Stimulated activated effector memory CD8-positive, alpha-beta T cell treated with anti-CD3 and anti-CD28 coated beads, Interleukin-12 subunit alpha, Interleukin-12 subunit beta, amount 100 ng/mL, for 72 hours (primary cell): ENCODE measurements around the gene PFN1.

Source experiments
- ATAC-seq: fragments of 150-1000 bp; cut with Tn5 transposase; 2 replicates; pipeline ENCODE4 v1.10.0; 2021
- DNase-seq, 2 donors: peaks; one replicate each; pipeline ENCODE4 v3.0.0; 2021 to 2022; ENCODE audit warnings: low spot score in 2 of 2
- H3K27ac Mint-ChIP-seq: one replicate; pipeline ENCODE4 v1.8.0; 2022; ENCODE audit warnings: mild to moderate bottlenecking, mixed read lengths
- H3K36me3 Mint-ChIP-seq: one replicate; pipeline ENCODE4 v1.8.0; 2022; ENCODE audit warnings: mild to moderate bottlenecking, mixed read lengths
- H3K4me1 Mint-ChIP-seq: one replicate; pipeline ENCODE4 v1.8.0; 2022; ENCODE audit warnings: mixed read lengths
- H3K4me3 Mint-ChIP-seq: one replicate; pipeline ENCODE4 v1.8.0; 2022; ENCODE audit warnings: mild to moderate bottlenecking, mixed read lengths
- H3K9me3 Mint-ChIP-seq: one replicate; pipeline ENCODE4 v1.8.0; 2022; ENCODE audit warnings: mixed read lengths

PFN1 gene

GRCh38 chr17:4971826-4972225 is 23.5 kb upstream of the PFN1 start:
- peak overlapping the region; percentile 24 for H3K27ac Mint-ChIP-seq
- no peaks in the 10 kb centered on the region for H3K9me3 Mint-ChIP-seq
- H3K4me3 Mint-ChIP-seq: no peak overlapping the region
- DNase-seq (no peak), ATAC-seq (no peak)
- H3K36me3 Mint-ChIP-seq: no peaks in the 10 kb centered on the region
- H3K4me1 Mint-ChIP-seq: peaks cover 9% of the 10 kb centered on the region

GRCh38 chr17:4970273-4970672 is 21.9 kb upstream of the PFN1 start:
- Mint-ChIP-seq H3K4me1 (peaks cover 17% of the 10 kb centered on the region), H3K4me3 (no peak overlapping the region), H3K9me3 (no peaks in the 10 kb centered on the region), H3K36me3 (no peaks in the 10 kb centered on the region), H3K27ac (no peak overlapping the region)
- no peak for ATAC-seq
- DNase-seq: no peak

GRCh38 chr17:4969551-4970173 is 21.3 kb upstream of the PFN1 start:
- ATAC-seq (peak; percentile 40), DNase-seq (peak; percentile 38 to 80)
- no peak overlapping the region for H3K4me3 Mint-ChIP-seq
- H3K27ac Mint-ChIP-seq: no peak overlapping the region
- H3K36me3 Mint-ChIP-seq: no peaks in the 10 kb centered on the region
- H3K9me3 Mint-ChIP-seq: no peaks in the 10 kb centered on the region
- peaks cover 16% of the 10 kb centered on the region for H3K4me1 Mint-ChIP-seq

- ATAC-seq (peak; percentile 65), DNase-seq (peak; percentile 39 to 81)
- H3K27ac Mint-ChIP-seq: no peak overlapping the region
- no peaks in the 10 kb centered on the region for H3K36me3 Mint-ChIP-seq
- H3K9me3 Mint-ChIP-seq: no peaks in the 10 kb centered on the region
- no peak overlapping the region for H3K4me3 Mint-ChIP-seq
- peaks cover 16% of the 10 kb centered on the region for H3K4me1 Mint-ChIP-seq
Measured at GRCh38 chr17:4969047-4969550, 20.8 kb upstream of the PFN1 start.

GRCh38 chr17:4968486-4969046 is 20.2 kb upstream of the PFN1 start:
- no peak overlapping the region for H3K27ac Mint-ChIP-seq
- no peaks in the 10 kb centered on the region for H3K9me3 Mint-ChIP-seq
- peak in 1 of 2 donors; percentile 75 for DNase-seq
- H3K4me3 Mint-ChIP-seq: no peak overlapping the region
- H3K4me1 Mint-ChIP-seq: peaks cover 16% of the 10 kb centered on the region
- no peak for ATAC-seq
- H3K36me3 Mint-ChIP-seq: peaks cover under 1% of the 10 kb centered on the region

GRCh38 chr17:4967539-4968485 is 19.5 kb upstream of the PFN1 start, which contains the start of gene SPAG7:
Gene SPAG7, minus strand, starts transcription at chr17:4967817. Its CDS starts 13 bp downstream, at chr17:4967804.
- DNase-seq: peak; percentile 94 to 99
- ATAC-seq: peak; percentile 76
- Mint-ChIP-seq H3K9me3 (no peaks in the 10 kb centered on the region), H3K27ac (no peak within 1 kb of the TSS), H3K4me3 (no peak within 1 kb of the TSS), H3K36me3 (peaks cover 8% of the 10 kb centered on the region), H3K4me1 (peaks cover 16% of the 10 kb centered on the region)

- Mint-ChIP-seq H3K4me1 (peaks cover 16% of the 10 kb centered on the region), H3K4me3 (no peak overlapping the region), H3K36me3 (peaks cover 8% of the 10 kb centered on the region), H3K9me3 (no peaks in the 10 kb centered on the region), H3K27ac (no peak overlapping the region)
- DNase-seq: no peak
- peak; percentile 81 for ATAC-seq
Measured at GRCh38 chr17:4966844-4967538, 18.7 kb upstream of the PFN1 start.

GRCh38 chr17:4965311-4965986 is 17.1 kb upstream of the PFN1 start:
- no peak overlapping the region for H3K4me3 Mint-ChIP-seq
- peaks cover 19% of the 10 kb centered on the region for H3K4me1 Mint-ChIP-seq
- no peak for ATAC-seq
- DNase-seq: no peak
- no peak overlapping the region for H3K27ac Mint-ChIP-seq
- H3K9me3 Mint-ChIP-seq: no peaks in the 10 kb centered on the region
- peaks cover 22% of the 10 kb centered on the region for H3K36me3 Mint-ChIP-seq

- no peak for DNase-seq
- ATAC-seq: no peak
- H3K36me3 Mint-ChIP-seq: peaks cover 43% of the 10 kb centered on the region
- H3K4me3 Mint-ChIP-seq: no peak overlapping the region
- H3K4me1 Mint-ChIP-seq: peaks cover 11% of the 10 kb centered on the region
- peak overlapping the region; percentile 16 for H3K27ac Mint-ChIP-seq
- H3K9me3 Mint-ChIP-seq: no peaks in the 10 kb centered on the region
Measured at GRCh38 chr17:4960279-4960922, 12.1 kb upstream of the PFN1 start.

GRCh38 chr17:4959261-4959965 is 11.1 kb upstream of the PFN1 start:
- no peaks in the 10 kb centered on the region for H3K9me3 Mint-ChIP-seq
- peak overlapping the region; percentile 83 for H3K27ac Mint-ChIP-seq
- DNase-seq: no peak
- H3K4me3 Mint-ChIP-seq: no peak overlapping the region
- ATAC-seq: peak; percentile 11
- peaks cover 43% of the 10 kb centered on the region for H3K36me3 Mint-ChIP-seq
- H3K4me1 Mint-ChIP-seq: peaks cover 6% of the 10 kb centered on the region

- no peak overlapping the region for H3K4me3 Mint-ChIP-seq
- DNase-seq (no peak), ATAC-seq (no peak)
- H3K36me3 Mint-ChIP-seq: peaks cover 37% of the 10 kb centered on the region
- H3K9me3 Mint-ChIP-seq: no peaks in the 10 kb centered on the region
- peaks cover 6% of the 10 kb centered on the region for H3K4me1 Mint-ChIP-seq
- no peak overlapping the region for H3K27ac Mint-ChIP-seq
Measured at GRCh38 chr17:4958102-4958501, 9.8 kb upstream of the PFN1 start.

GRCh38 chr17:4956493-4957061 is 8.2 kb upstream of the PFN1 start:
- Mint-ChIP-seq H3K4me1 (peaks cover 10% of the 10 kb centered on the region), H3K36me3 (peaks cover 32% of the 10 kb centered on the region), H3K4me3 (no peak overlapping the region), H3K9me3 (no peaks in the 10 kb centered on the region), H3K27ac (peak overlapping the region; percentile 45)
- ATAC-seq: peak; percentile 31
- no peak for DNase-seq

GRCh38 chr17:4955091-4955490 is 6.8 kb upstream of the PFN1 start:
- Mint-ChIP-seq H3K36me3 (peaks cover 25% of the 10 kb centered on the region), H3K4me1 (peaks cover 19% of the 10 kb centered on the region), H3K27ac (no peak overlapping the region), H3K4me3 (no peak overlapping the region), H3K9me3 (no peaks in the 10 kb centered on the region)
- DNase-seq: no peak
- ATAC-seq: no peak
